Fibroblast of lung (primary cell): ENCODE data around the gene GDPD4. TPM values are rescaled to one million over a fixed set of nuclear protein-coding genes. Genes with fewer than 3 reads are reported as not detected.

ENCODE experiments used
- DNase-seq, 2 donors: peaks; one replicate each; pipeline versions ENCODE4 v3.0.0 to v3.0.0-alpha.2; 2010; ENCODE audit warnings: low read depth in 2 of 2
- H2AFZ ChIP-seq: 2 replicates; pipeline ENCODE4 v1.5.1; 2012; ENCODE audit warnings: low read length, control low read depth, inconsistent platforms
- H3K27ac ChIP-seq: 2 replicates; pipeline ENCODE4 v1.5.1; 2011; ENCODE audit warnings: low read length, control low read depth; ENCODE audit not compliant: insufficient read depth
- H3K27me3 ChIP-seq: 2 replicates; pipeline ENCODE4 v1.5.1; 2011; ENCODE audit warnings: mild to moderate bottlenecking, low read length; ENCODE audit not compliant: control insufficient read depth, insufficient read depth
- H3K36me3 ChIP-seq: 2 replicates; pipeline ENCODE4 v1.5.1; 2011; ENCODE audit warnings: low read length; ENCODE audit not compliant: control insufficient read depth, insufficient read depth
- H3K4me1 ChIP-seq: 2 replicates; pipeline ENCODE4 v1.5.1; 2011; ENCODE audit warnings: low read length; ENCODE audit not compliant: control insufficient read depth, insufficient read depth; ENCODE audit errors: extremely low read depth
- H3K4me2 ChIP-seq: 2 replicates; pipeline ENCODE4 v1.5.1; 2011; ENCODE audit warnings: low read length, control low read depth; ENCODE audit not compliant: insufficient read depth; ENCODE audit errors: extremely low read depth
- H3K4me3 ChIP-seq, 4 experiments: fragments of 200-600 bp in 1 of 4; sonication (generic) in 1 of 4; replicated peaks in 1 of 4; 2 replicates each; pipeline ENCODE4 v1.5.1; 2011 to 2016; ENCODE audit warnings: low read length in 4 of 4, low read depth in 3 of 4, mild to moderate bottlenecking in 3 of 4, control low read depth in 2 of 4, inconsistent platforms in 1 of 4, mixed read lengths in 1 of 4; ENCODE audit not compliant: insufficient read depth in 1 of 4; ENCODE audit errors: control extremely low read depth in 1 of 4
- H3K79me2 ChIP-seq: 2 replicates; pipeline ENCODE4 v1.5.1; 2012; ENCODE audit warnings: mild to moderate bottlenecking, low read length, inconsistent platforms; ENCODE audit not compliant: control insufficient read depth, insufficient read depth
- H3K9ac ChIP-seq: 2 replicates; pipeline ENCODE4 v1.5.1; 2011; ENCODE audit warnings: mild to moderate bottlenecking, low read length, control low read depth; ENCODE audit not compliant: insufficient read depth
- H3K9me3 ChIP-seq: 2 replicates; pipeline ENCODE4 v1.5.1; 2012; ENCODE audit warnings: low read depth, low read length; ENCODE audit not compliant: control insufficient read depth, insufficient read depth
- H4K20me1 ChIP-seq: 2 replicates; pipeline ENCODE4 v1.5.1; 2011; ENCODE audit warnings: low read length; ENCODE audit not compliant: control insufficient read depth, insufficient read depth; ENCODE audit errors: extremely low read depth
- EZH2 ChIP-seq: IDR thresholded peaks from 2 replicates; pipeline ENCODE4 v1.5.1; 2012; ENCODE audit warnings: low read length, control low read depth, mild to moderate bottlenecking; ENCODE audit errors: missing control alignments
- polyA plus RNA-seq, 2 donors: library from polyadenylated mRNA; depleted of rRNA in 1 of 2; stranded (reverse) in 1 of 2; unstranded in 1 of 2; fragments of >200 nt; gene quantifications; 2 replicates each; pipeline ENCODE4 v1.2.1, GENCODE V29; 2011 to 2012; ENCODE audit warnings: missing spikeins in 1 of 2
- total RNA-seq: library from RNA; depleted of rRNA; stranded (reverse); fragments of >200 nt; gene quantifications from 2 replicates; pipeline ENCODE4 v1.2.1, GENCODE V29; 2014
- TF ChIP-seq, protein P1 (sequence below), 2 donors: IDR thresholded peaks in 1 of 2; conservative IDR thresholded peaks in 1 of 2; 1 replicate in 1 of 2; 2 replicates in 1 of 2; pipeline ENCODE4 v1.5.1; 2011 to 2012; ENCODE audit warnings: low read length in 2 of 2, control low read depth in 1 of 2, inconsistent platforms in 1 of 2, low read depth in 1 of 2, mild to moderate bottlenecking in 1 of 2

Gene GDPD4
- total and polyA plus RNA-seq, 2 donors (not counting 1 experiment from before 2014, with no cell fraction given): not detected

DNA sequence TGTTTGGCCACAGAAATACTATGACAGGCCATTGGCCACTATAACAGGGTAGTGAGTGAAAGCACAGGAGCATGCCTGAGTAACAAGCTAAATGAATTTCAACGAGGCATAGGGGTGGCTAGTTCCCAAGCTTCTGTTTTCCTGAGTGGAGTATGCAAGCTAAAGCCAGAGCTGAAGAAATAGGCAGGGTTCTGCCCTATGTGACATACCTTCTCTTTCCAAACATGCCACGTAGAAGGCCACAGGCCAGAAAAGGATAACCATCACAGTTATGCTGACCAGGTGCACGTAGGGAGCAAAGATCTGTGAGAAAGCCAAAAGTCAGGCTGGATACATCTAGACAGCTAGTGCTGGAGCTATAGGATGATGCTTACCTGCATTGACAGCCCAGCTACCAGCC is 30.6 kb downstream of the GDPD4 start:
- no peak for DNase-seq
- Histone ChIP-seq H3K27ac (no peak overlapping the region), H3K4me3 (no peak overlapping the region), H3K79me2 (no peaks in the 10 kb centered on the region), H3K27me3 (no peaks in the 10 kb centered on the region), H3K4me2 (no peak overlapping the region), H4K20me1 (no peaks in the 10 kb centered on the region), H2AFZ (no peak overlapping the region), H3K9me3 (no peaks in the 10 kb centered on the region), H3K4me1 (peaks cover 12% of the 10 kb centered on the region), H3K9ac (no peak overlapping the region), H3K36me3 (no peaks in the 10 kb centered on the region)
- TF ChIP-seq, protein P1, sequence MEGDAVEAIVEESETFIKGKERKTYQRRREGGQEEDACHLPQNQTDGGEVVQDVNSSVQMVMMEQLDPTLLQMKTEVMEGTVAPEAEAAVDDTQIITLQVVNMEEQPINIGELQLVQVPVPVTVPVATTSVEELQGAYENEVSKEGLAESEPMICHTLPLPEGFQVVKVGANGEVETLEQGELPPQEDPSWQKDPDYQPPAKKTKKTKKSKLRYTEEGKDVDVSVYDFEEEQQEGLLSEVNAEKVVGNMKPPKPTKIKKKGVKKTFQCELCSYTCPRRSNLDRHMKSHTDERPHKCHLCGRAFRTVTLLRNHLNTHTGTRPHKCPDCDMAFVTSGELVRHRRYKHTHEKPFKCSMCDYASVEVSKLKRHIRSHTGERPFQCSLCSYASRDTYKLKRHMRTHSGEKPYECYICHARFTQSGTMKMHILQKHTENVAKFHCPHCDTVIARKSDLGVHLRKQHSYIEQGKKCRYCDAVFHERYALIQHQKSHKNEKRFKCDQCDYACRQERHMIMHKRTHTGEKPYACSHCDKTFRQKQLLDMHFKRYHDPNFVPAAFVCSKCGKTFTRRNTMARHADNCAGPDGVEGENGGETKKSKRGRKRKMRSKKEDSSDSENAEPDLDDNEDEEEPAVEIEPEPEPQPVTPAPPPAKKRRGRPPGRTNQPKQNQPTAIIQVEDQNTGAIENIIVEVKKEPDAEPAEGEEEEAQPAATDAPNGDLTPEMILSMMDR (conservative IDR thresholded peaks at IDR 0.05 in 1 of 2, IDR thresholded peaks at IDR 0.05 in 1 of 2; ENCODE audit: low read depth in 1 of 2, low read length in 2 of 2): no peak
- TF ChIP-seq EZH2: no peak

DNA sequence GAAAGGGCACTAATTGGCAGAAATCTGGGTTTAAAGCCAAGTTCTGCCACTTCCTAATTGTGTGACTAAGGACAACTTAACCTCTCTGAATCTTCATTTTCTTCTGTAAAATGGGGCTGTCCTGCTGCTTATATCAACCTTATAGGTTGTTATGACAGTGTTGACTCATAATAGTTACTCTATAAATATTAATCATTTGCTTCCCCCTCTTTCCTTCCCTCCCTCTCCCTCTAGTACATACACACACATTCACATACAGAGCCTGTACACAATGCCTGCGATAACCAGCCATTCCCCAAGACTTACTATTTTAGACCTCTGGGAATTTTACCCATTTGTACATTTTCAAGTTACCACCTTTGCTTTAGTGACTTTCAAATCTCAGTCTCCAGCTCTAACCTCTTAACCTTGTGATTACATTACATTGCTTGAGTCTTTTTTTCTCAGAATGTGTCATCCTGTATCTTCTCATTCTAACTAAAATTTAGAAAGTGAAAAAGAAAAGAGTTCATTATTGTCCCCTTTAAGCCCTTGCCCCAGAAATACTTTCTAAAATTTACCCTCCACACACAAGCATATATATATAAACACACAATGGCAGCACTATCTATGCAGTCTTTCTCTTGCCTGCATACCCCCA is 31.9 kb downstream of the GDPD4 start:
- H3K27me3 ChIP-seq: no peaks in the 10 kb centered on the region
- H4K20me1 ChIP-seq: no peaks in the 10 kb centered on the region
- H3K4me1 ChIP-seq: peaks cover 12% of the 10 kb centered on the region
- no peaks in the 10 kb centered on the region for H3K79me2 ChIP-seq
- no peaks in the 10 kb centered on the region for H3K36me3 ChIP-seq
- H2AFZ ChIP-seq: no peak overlapping the region
- peak; percentile 18 to 58 for DNase-seq
- H3K4me2 ChIP-seq: peak overlapping the region; percentile 8
- peak overlapping the region; percentile 17 for H3K27ac ChIP-seq
- no peaks in the 10 kb centered on the region for H3K9me3 ChIP-seq
- TF ChIP-seq EZH2: no peak
- TF ChIP-seq, protein P1 (conservative IDR thresholded peaks at IDR 0.05 in 1 of 2, IDR thresholded peaks at IDR 0.05 in 1 of 2; ENCODE audit: low read depth in 1 of 2, low read length in 2 of 2): no peak
- H3K9ac ChIP-seq: no peak overlapping the region
- no peak overlapping the region for H3K4me3 ChIP-seq

DNA sequence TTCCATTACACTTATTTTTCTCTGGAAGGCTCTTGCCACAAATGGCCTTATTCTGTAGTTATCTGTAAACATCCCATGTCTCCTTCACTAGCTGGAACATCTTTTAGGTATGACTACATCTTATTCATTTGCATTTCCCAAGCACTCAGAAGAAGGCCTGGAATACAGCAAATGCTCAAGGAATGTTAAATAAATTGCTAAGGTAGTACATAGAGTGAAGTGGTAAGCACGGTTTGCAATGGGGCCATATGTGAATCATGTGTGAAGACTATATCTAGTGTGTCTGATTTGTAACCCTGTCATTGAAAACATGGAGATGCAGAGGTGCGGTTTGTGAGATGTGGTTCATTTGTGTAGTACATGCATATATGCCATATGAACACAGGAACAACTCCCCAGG is 33.5 kb downstream of the GDPD4 start:
- H3K9ac ChIP-seq: no peak overlapping the region
- H2AFZ ChIP-seq: no peak overlapping the region
- peaks cover 12% of the 10 kb centered on the region for H3K4me1 ChIP-seq
- no peak overlapping the region for H3K4me3 ChIP-seq
- H3K27me3 ChIP-seq: no peaks in the 10 kb centered on the region
- peak; percentile 74 to 86 for DNase-seq
- H3K79me2 ChIP-seq: no peaks in the 10 kb centered on the region
- H3K27ac ChIP-seq: peak overlapping the region; percentile 58
- H3K9me3 ChIP-seq: no peaks in the 10 kb centered on the region
- H3K36me3 ChIP-seq: no peaks in the 10 kb centered on the region
- H4K20me1 ChIP-seq: no peaks in the 10 kb centered on the region
- TF ChIP-seq EZH2: no peak
- TF ChIP-seq, protein P1 (conservative IDR thresholded peaks at IDR 0.05 in 1 of 2, IDR thresholded peaks at IDR 0.05 in 1 of 2; ENCODE audit: low read depth in 1 of 2, low read length in 2 of 2): no peak
- H3K4me2 ChIP-seq: no peak overlapping the region
